ENCODE results near the gene SMIM36.
"Not testable (repeated sequence)": the region's sequence is repeated elsewhere in the genome, so short reads cannot be mapped to it uniquely, and the experiment has no call there.

DNA sequence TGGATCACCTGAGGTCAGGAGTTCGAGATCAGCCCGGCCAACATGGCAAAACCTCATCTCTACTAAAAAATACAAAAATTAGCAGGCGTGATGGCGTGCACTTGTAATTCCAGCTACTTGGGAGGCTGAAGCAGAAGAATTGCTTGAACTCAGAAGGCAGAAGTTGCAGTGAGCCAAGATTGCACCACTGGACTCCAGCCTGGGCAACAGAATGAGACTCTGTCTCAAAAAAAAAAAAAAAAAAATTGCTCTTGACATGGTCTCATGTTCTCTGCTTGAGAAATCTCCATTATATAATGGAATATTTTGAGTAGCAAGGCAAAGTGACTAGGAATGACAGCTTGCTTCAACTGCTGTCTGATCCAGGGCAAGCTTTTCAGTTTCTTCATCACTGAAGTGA, 65.2 kb downstream of the SMIM36 start:
- not testable (repeated sequence) for TF ChIP-seq POLR2AphosphoS5 (IDR thresholded peaks at IDR 0.05; ENCODE audit: borderline replicate concordance, low read depth, low read length); EZH2 (IDR thresholded peaks at IDR 0.05)
